ENCODE results near the gene AFF3.
"Not testable (repeated sequence)": the region's sequence is repeated elsewhere in the genome, so short reads cannot be mapped to it uniquely, and the experiment has no call there.

GRCh38 chr2:100108648-100109020 is 33.8 kb downstream of the AFF3 start:
- TF ChIP-seq CTCF (IDR thresholded peaks at IDR 0.05; ENCODE audit: poor library complexity); EZH2 (IDR thresholded peaks at IDR 0.05; ENCODE audit: borderline replicate concordance): not testable (repeated sequence)

Measured in hepatocyte (in vitro differentiated cells).